Mesenteric fat pad (tissue), 1 donor: ENCODE data around the gene TTYH1. TPM values are rescaled to one million over a fixed set of nuclear protein-coding genes. Genes with fewer than 3 reads are reported as not detected.

ENCODE experiments used
- DNase-seq: peaks from one replicate; pipeline ENCODE4 v3.0.0-alpha.2; 2020; ENCODE audit warnings: low spot score
- total RNA-seq: library from RNA; stranded (reverse); fragmentation: NEBNext Ultra II Directional; extraction: Animal tissue kit (Norgen Biotek cat#: 25700); gene quantifications from one replicate; pipeline ENCODE4 v1.2.1, GENCODE V29; 2021
- donor health status: DM: yes; HTN: yes; CAD: no.

The TTYH1 gene
- total RNA-seq, 1 donor from 2014 or later: not detected

- DNase-seq: no peak
Measured at GRCh38 chr19:54421521-54421920, 6.3 kb downstream of the TTYH1 start.

DNA sequence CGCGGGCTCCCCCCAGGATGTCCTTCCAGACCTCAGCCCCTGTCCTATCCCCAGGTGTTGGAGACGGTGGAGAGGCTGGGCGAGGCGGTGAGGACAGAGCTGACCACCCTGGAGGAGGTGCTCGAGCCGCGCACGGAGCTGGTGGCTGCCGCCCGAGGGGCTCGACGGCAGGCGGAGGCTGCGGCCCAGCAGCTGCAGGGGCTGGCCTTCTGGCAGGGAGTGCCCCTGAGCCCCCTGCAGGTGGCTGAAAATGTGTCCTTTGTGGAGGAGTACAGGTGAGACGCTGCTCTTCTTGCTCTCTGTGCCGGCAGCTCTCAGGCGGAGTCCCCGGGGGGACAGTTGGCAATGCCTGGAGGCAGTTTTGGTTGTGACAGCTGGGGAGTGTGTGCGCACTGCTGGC lies 6.9 kb downstream of the TTYH1 start:
- DNase-seq: no peak

DNA sequence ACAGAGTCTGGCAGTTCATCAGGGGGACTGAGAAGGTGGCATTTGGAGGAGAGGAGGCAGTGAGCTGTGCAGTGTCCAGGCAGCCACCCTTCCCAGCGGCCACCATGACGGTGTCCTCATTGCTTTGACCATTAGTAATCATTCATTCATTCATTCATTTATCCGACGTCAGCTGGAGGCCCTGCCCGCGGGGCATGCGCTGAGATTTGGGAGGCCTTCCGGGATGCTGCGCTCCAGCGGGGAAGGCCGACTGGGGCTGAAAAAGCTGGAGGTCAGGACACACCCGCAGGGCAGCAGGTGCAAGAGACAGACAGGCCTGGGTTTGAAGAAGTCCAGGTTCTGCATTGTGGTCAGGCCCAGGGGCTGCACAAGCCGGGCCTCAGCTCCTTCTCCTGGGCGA lies 8.9 kb downstream of the TTYH1 start:
- DNase-seq: no peak

GRCh38 chr19:54424660-54425381 lies 9.6 kb downstream of the TTYH1 start:
- DNase-seq: no peak

DNA sequence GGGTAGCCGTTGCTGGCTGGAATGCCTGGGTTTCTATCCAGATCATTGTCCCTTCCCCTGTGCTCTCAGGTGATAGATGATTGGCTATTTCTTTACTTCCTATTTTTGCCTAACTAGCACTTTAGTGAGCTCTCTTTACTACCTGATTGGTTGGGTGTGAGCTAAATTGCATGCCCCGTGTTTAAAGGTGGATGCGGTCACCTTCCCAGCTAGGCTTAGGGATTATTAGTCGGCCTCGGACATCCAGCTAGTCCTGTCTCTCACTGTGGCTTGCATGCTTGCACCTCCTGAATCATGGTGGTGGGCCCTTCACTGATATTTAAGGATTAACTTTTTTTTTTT lies 10.1 kb downstream of the TTYH1 start:
- DNase-seq: no peak

DNA sequence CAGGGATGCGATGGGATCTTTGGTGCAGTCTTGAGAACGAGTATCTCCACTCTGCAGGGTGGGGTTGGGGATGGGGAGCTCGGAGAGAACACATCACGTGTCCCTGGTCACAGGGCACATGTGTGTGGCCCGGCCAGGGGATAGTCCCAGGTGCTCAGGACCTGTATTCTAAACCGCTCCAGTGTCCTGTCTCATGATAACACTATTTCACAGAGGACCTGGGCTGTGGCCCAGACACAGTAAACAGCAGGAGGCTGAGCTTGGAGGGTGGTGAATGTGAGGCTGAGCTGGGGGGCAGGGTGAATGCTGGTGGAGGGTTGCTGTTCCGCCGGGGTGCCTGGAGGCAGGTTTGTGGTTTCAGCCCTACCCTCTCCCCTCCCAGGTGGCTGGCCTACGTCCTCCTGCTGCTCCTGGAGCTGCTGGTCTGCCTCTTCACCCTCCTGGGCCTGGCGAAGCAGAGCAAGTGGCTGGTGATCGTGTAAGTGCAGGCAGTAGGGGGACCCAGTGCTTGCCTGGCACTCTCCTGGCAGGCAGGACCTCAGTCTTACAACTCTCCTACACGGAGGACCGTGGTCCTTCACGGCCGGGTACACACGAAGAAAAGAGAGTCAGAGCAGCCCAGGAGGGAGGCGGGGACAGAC lies 11.1 kb downstream of the TTYH1 start:
- no peak for DNase-seq

GRCh38 chr19:54427586-54427985 lies 12.3 kb downstream of the TTYH1 start:
- no peak for DNase-seq

GRCh38 chr19:54428323-54429175 lies 13.3 kb downstream of the TTYH1 start:
- no peak for DNase-seq

GRCh38 chr19:54429176-54429495 lies 13.9 kb downstream of the TTYH1 start:
- DNase-seq: no peak

DNA sequence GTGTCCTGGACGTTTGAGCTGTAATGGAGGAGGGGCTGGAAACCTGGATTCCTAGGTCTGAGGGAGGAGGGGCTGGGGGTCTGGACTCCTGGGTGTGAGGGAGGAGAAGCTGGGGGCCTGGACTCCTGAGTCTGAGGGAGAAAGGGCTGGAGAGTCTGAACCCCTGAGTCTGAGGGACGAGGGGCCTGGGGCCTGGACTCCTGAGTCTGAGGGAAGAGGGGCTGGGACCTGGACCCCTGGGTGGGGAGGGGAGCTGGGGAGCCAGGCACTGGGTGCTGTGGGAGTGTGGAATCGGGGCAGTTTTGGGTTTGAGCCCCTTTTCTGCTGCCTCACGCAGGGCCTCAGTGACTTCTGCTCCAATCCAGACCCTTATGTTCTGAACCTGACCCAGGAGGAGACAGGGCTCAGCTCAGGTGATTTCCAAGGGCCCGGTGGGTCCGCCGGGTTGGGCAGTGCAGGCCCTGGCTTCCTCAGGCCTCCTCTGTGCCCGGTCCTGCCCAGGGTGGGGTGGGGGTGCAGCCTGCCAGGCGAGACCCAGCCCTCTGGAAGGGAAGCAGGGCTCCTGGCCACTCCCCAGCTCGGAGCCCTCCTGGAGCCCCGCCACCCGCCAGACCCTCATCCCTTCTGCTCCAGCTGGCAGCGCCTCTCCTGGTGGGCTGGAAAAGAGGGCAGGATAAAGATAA lies 14.4 kb downstream of the TTYH1 start:
- DNase-seq: no peak

DNA sequence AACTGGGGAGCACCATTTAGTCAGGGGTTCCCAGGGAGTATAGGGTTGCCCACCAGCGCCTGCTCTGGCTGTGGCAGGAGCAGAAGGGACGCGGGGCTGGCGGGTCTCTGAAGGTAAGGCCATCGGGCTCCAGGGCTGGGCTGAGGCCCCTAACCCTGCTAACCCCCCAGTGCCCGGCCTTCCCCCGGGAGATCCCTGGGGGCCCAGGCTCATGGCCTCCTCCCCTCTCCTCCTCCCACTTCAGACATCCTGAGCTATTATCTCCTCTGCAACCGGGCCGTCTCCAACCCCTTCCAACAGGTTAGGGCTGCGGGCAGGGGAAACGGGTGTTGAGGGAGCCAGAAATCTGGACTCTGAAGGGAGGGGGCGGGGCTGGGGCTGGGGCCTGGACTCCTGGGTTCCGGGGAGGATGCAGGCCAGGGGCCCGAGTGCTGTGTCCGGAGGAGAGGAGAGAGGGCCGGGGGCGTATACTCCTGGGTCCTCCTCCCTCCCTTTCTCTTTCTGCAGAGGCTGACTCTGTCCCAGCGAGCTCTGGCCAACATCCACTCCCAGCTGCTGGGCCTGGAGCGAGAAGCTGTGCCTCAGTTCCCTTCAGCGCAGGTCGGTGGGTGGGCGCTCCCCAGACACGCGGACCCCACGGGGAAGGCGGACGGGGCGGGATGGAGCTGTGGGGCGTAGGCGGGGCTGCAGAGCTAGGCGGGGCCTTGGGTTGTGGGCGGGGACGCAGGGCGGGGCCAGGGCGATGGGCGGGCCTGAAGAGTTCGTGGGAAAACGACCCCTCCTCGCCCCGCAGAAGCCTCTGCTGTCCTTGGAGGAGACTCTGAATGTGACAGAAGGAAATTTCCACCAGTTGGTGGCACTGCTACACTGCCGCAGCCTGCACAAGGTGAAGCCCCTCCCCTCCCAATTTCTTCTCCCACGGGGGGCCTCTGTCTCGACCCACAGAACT lies 15.3 kb downstream of the TTYH1 start:
- DNase-seq: no peak

- no peak for DNase-seq
Measured at GRCh38 chr19:54431255-54431838, 16.1 kb downstream of the TTYH1 start.

- no peak for DNase-seq
Measured at GRCh38 chr19:54432144-54432738, 17.0 kb downstream of the TTYH1 start.

GRCh38 chr19:54433697-54434096 lies 18.4 kb downstream of the TTYH1 start:
- no peak for DNase-seq

DNA sequence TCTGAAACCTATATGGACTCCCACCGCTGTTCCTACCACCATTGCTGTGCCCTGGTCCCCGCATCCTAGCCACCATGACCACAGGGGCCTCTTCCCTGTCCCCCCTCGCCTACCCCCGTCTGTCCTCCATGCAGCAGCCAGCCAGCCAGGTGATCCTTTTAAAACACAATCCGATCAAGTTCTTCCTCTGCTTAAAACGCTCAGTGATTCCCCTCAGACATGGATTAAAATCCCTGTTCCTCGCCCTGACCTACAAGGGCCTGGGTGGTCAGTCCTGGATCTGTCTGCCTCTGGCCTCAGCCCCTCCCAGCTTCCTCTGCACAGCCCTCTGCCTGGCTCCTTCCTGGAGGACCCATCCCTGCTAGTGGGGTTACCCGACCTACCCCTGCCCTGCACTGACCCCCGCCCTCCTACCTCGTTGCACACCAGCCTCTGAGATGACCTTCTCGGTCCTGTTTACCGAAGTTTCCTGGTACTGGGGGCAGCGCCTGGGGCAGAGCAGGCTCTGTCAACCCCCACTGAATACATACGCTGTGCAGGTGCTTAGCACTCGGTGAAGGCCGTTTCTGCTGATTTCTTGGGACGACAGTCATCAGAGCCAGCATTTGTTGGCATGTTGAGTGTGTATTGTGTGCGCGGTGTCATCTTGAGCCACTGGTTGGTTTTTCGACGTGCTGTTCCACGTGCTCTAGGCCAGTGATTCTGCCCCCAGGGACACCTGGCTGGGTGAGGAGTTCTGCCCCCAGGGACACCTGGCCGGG lies 19.0 kb downstream of the TTYH1 start:
- no peak for DNase-seq

DNA sequence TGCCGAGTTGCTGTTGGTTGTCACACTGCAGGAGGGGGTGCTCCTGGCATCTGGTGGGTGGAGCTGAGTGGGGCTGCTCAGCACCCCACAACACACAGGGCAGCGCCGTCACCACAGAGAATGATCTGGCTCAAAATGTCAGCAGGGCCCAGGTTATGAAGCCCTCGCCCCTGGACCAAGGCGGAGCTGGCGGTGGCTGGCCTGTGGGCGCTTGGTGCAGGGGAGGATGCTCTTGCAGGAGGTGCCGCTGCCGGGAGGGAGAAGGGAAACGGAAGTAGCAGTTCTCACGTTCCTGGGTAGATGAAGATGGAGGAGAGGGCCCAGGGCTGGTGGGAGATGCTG lies 19.6 kb downstream of the TTYH1 start:
- DNase-seq: no peak

DNA sequence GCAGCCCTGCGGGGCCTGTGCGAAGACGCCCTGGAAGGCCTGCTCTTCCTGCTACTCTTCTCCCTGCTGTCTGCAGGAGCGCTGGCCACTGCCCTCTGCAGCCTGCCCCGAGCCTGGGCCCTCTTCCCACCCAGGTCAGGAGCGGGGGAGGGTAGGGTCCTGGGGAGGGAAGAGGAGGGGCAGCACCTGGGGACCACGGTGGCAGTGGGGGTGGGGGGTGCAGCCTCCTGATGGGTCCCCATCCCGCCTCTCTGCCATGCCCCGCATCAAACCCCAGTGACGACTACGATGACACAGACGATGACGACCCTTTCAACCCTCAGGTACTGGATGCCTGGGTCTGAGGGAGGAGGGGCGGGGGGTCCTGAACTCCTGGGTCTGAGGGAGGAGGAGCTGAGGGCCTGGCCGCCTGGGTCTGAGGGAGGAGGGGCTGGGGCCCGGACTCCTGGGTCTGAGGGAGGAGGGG lies 20.3 kb downstream of the TTYH1 start:
- no peak for DNase-seq

DNA sequence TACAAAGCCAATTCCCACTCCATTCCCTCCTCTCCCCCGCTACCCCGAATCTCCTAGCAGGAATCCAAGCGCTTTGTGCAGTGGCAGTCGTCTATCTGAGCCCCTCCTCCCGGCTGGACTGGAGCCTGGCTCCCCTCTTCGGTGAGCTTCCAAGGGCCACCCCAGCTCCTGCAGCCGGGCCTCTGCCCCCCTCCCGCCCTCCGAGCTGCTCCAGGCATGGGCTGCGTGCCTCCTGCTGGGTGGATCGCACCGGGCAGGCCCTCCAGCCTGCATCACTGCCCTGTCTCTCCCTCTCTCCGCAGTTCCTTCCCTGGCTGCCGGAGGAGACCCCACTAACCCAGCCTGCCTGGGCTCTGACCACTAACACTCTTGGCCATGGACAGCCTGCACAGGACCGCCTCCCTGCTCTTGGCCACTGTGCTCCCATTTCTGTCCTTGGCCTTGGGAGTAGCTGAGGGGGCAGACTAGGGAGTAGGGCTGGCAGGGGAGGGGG lies 20.8 kb downstream of the TTYH1 start:
- DNase-seq: no peak
